GM21515 (cell line): ENCODE measurements around the gene MRNIP.
"Not testable (repeated sequence)": the region's sequence is repeated elsewhere in the genome, so short reads cannot be mapped to it uniquely, and the experiment has no call there.

Experiments
- ATAC-seq: cut with Tn5 transposase; IDR thresholded peaks from one replicate; pipeline ENCODE4 v1.9.1; 2021; ENCODE audit not compliant: unreplicated experiment

Gene MRNIP

GRCh38 chr5:179840766-179841165 lies 17.9 kb downstream of the MRNIP start:
- no peak for ATAC-seq

GRCh38 chr5:179840321-179840720 lies 18.3 kb downstream of the MRNIP start:
- no peak for ATAC-seq

DNA sequence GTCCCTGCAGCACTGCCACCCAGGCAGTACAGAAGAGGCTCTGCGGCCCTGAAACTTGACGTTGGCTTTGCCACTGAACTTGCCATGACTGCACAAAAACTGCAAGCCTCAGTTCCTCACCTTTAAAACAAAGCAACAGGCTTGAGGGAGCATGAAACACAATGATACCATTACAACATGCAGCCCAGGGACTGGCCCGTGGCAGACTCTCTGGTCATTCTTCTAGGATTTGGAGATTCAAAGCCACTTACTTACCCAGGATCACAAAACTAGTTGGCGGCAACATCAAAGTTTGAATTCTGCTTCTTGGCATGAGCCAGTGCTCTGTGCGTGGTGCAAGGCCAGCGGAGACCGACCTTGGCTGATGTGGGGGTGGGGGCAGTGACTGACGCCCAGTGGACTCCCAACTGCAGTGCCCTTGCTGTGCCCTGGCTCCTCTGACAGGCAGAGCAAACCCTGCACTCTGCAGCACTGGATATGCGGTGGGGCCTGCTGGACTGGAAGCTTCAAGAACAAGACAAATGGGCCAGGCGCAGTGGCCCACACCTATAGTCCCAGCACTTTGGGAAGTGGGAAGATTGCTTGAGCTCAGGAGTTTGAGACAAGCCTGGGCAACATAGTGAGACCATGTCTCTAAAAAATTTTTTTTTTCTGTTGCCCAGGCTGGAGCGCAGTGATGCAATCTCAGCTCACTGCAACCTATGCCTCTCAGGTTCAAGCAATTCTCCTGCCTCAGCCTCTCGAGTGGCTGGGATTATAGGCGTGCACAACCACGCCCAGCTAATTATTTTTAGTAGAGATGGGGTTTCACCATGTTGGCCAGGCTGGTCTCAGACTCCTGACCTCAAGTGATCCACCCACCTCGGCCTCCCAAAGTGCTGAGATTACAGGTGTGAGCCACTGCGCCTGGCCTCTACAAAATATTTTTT lies 19.0 kb downstream of the MRNIP start:
- ATAC-seq: no peak

- no peak for ATAC-seq
These were observed 21.3 kb downstream of the MRNIP start for GRCh38 chr5:179837076-179838011.

- peak; percentile 42 for ATAC-seq
These were observed 22.2 kb downstream of the MRNIP start for GRCh38 chr5:179836225-179837019.

- not testable (repeated sequence) for ATAC-seq
These were observed 23.7 kb downstream of the MRNIP start for GRCh38 chr5:179834871-179835270.

DNA sequence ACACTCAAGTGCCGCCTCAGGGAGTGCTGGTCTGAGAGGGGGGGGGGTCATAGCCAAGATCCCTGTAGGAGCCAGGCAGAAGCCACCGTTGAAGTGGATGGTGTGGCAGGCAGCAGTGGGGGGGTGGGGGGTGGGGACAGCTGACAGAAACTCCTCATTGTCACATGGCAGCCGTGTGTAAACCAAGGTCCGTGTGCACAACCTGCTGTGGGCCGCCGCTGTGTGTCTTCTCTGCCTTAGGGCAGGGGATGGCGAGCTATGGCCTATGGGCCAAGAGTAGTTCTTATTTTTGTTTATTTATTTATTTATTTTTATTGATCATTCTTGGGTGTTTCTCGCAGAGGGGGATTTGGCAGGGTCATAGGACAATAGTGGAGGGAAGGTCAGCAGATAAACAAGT lies 24.5 kb downstream of the MRNIP start:
- ATAC-seq: no peak

DNA sequence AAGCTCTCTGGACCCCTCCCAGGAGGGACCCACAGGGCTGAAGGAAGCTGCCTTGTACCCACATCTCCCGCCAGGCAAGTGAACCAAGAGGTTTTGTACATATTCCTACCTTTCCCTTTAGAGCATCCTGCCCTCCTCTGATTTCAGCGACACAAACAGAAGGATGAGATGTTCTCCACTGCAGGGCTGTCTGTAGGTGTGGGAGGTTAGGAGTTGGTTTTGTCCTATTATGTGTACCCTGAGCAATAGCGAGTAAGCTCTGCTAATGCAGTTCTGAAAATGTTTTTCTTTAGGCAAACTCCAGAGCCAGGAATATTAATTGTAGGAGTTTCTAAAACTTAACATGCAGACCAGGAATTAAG lies 24.9 kb downstream of the MRNIP start:
- no peak for ATAC-seq

DNA sequence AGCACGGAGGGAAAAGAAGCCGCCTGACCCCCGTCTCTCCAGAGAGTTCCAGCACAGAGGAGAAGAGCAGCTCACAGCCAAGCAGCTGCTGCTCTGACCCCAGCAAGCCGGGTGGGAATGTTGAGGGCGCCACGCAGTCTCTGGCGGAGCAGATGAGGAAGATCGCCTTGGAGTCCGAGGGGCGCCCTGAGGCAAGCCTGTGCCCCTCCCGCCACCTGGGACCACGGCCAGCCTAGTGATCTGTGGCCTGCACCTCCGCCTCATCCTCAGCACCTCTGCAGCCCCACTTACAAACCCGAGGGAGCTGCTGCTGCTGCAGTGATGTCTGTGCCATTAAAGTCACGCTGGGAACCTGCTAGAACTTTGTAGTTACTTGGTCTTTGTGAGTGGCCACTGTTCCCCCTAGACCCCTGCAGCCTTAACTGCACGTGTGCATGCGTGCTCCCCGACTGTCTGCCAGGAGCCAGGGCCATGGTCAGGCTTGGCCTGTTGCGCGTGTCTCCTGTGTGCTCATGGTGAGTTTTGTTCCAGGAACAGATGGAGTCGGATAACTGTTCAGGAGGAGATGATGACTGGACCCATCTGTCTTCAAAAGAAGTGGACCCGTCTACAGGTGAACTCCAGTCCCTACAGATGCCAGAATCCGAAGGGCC lies 25.4 kb downstream of the MRNIP start:
- no peak for ATAC-seq

GRCh38 chr5:179832039-179832745 lies 26.4 kb downstream of the MRNIP start:
- ATAC-seq: no peak

DNA sequence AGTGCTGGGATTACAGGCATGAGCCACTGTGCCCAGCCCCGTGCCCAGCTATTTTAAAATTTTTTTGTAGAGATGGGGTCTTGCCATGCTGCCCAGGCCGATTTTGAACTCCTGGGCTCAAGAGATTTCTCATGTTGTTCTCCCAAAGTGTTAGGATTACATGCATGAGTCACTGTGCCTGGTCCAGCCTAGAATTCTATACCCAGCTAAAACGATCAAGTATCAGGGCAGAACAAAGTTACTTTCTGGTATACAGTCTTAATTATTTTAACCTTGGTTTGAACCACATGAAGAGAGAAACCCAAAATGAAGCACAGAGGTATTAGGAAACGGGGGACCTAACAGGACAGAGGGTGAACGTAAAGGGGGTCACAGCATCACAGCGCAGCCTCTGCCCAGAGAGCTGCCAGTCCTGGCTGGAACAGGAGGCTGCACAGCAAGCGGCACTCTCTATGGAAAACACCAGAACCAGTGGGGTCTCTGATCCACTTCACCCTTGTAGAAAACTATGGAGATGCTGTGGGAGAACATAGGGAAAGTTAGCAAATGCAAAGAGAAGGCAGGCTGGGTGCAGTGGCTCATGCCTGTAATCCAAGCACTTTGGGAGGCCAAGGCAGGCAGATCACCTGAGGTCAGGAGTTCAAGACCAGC lies 27.7 kb downstream of the MRNIP start:
- no peak for ATAC-seq

DNA sequence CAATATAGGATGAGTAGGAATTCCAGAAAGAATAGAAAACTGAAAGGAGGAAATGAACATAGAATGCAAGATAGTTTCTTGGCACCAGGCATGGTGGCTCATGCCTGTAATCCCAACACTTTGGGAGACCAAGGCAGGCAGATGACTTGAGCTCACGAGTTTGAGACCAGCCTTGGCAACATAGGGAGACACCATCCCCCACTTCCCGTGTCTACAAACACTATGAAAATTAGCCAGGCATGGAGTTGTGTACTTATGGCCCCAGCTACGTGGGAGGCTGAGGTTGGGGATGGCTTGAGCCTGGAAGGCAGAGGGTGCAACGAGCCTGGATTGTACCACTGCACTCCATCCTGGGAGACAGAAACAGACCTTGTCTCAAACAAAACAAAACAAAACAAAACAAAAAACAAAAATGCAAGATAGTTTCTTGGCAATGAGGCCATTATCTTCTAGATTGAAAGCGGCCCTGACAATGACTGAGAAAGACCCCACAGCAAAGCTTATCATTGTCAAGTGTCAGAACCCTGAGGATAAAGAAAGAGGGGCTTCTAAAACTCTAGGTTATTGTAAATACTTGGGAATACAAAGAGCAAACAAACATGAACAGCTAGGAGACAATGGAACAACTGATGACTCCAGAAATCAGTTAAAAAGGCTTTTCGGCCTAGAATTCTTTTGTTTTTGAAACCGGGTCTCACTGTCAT lies 28.7 kb downstream of the MRNIP start:
- no peak for ATAC-seq

DNA sequence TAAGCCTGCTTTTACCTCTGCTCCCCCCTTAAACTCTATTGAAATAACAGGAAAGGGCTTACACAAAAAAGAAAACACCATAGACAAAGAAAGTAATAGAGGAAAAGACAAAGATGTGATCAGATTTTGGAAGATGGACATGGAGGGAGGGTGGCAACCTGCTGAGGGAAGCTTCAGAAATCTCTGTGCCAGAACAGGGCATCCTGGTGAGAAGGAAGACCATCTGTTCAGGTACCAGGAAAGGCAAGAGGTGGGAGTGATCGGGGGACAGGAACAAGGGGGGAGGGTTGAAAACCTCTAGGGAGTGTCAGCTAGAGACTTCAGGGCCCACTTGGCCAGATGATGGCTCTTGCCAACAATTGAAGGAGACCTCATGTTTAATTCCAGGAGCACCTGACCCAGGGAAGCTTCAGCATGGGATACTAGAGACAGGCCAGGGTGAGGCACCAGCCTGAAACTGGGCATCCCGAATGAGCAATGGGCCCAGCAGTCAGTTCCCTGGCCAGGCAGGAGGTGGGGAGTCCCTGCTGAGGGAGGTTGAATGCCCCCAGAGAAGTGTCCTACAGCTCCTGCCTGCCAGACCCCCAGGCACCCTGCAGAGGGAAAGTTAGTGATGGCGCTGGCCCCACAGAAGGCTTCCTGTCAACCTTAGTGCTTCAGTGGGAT lies 29.7 kb downstream of the MRNIP start:
- ATAC-seq: no peak

GRCh38 chr5:179827680-179828079 lies 30.9 kb downstream of the MRNIP start:
- ATAC-seq: no peak

DNA sequence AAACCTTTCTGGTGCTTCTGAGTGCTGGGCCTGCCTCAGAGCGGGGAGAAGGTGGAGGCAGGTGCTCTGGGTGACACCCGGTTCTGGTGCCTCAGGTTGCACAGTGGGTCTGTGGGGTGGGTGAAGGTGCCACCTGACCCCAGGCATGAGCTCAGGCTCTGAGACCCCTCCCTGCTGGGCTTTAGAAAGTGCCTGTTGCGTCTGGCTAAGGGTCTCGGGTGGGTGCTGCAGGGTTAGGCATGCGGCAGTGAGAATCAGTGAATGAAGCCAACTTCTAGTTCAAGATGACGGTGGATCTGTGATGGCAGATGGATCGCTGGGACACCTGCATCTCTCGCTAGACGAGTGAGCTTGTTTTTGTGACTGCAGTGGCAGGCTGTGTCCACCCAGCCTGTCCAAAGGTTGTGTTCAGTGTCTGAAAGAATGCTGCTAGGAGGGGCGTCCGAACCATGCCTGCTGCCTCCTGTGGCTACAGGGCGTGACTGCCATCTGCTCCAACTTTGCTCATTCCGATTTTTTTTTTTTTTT lies 32.9 kb downstream of the MRNIP start:
- no peak for ATAC-seq

DNA sequence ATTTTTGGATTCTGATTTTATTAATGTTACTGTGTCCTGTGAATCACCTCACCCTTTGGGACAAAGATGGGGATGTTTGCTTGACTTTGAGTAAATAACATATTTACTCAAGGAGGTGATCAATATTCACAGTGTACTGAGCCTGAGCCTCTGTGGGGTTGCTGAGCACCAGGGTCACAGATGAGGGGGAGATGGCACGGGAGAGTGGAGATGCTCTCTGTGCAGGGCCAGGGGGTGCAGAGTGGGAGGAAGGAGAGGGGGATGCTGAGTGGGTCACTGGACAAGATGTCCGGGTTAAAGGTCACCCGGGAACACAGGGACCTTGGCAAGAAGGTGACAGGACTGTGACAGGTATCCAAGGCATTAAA lies 33.9 kb downstream of the MRNIP start:
- no peak for ATAC-seq

GRCh38 chr5:179823937-179824744 lies 34.5 kb downstream of the MRNIP start:
- no peak for ATAC-seq
